GM18505 (cell line): Measurements from ENCODE around the gene CKMT2.
"Not testable (repeated sequence)": the region's sequence is repeated elsewhere in the genome, so short reads cannot be mapped to it uniquely, and the experiment has no call there.

ENCODE experiments used
- ATAC-seq: cut with Tn5 transposase; IDR thresholded peaks from one replicate; pipeline ENCODE4 v1.9.1; 2021; ENCODE audit not compliant: unreplicated experiment
- POLR2A ChIP-seq: IDR thresholded peaks from 4 replicates; pipeline ENCODE4 v1.6.1; 2011; ENCODE audit warnings: borderline replicate concordance; ENCODE audit not compliant: insufficient read depth, insufficient read length; ENCODE audit errors: extremely low read depth

The CKMT2 gene

DNA sequence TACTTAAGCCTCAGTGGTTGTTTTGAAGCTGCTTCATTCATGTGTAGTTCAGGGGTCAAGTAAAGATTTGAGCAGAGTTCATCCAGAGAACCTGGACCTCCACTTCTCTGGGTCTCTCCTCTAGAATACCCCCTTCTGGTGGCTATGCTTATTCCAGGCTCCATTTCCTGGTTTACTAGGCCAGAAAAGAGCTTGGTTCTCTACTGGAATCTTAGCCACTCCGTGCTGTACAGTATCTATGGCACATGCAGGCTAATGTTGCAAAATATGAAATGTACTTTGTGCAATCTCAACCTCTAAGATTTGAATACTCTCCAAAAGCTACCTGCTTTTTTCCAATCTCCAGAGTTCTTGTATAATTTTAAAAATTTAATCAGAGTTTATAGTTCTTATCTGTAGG, 50.9 kb downstream of the CKMT2 start:
- TF ChIP-seq POLR2A: no peak
- ATAC-seq: no peak

DNA sequence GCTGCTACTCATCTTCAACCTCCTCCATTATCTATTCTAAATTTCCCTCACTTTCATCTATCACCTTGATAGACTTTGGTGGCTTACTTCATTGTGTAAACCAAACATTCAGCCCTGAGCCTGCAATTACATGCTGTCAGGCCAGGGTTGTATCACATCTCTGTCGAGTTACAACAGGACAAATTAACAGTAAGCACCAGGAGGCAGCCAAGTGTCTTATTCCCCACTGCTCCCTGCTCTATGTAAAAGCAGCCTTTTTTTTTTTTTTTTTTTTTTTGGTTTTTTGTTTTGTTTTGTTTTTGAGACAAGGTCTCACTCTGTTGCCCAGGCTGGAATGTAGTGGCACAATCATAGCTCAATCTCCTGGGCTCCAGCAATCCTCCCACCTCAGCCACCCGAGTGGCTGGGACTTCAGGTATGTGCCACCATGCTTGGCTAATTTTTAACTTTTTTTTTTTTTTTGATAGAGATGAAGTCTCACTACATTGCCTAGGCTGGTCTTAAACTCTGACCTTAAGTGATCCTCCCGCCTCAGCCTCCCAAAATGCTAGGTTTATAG, 53.0 kb downstream of the CKMT2 start:
- no peak for ATAC-seq
- TF ChIP-seq POLR2A: no peak

DNA sequence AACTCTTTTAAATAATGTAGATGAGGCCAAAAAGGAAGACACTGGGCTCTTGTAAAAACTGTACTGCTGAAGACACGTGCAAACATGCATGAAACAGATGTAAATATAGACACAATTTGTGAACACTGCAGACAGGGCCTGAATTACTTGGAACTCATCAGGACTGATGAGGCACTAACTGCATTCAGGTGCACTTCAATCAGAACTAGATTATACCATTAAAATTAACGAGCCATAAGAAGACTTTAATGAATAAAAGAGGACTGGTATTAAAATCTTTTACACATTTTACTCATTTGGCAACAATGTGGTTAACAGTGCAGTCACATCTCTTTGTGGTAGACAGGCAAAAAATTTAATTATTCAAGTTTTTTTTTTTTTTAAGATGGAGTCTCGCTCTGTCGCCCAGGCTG, 54.9 kb downstream of the CKMT2 start:
- no peak for TF ChIP-seq POLR2A

DNA sequence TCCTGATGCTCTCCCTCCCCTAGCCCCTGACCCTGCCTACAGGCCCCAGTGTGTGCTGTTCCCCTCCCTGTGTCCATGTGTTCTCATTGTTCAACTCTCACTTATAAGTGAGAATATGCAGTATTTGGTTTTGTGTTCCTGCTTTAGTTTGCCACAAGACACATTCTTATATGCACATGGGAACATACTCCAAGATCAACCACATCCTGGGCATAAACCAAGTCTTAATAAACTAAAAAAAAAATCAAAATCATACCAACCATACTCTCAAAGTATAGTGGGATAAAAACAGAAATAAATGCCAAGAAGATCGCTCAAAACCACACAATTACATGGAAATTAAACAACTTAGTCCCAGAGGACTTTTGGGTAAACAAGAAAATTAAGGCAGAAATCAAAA, 57.0 kb downstream of the CKMT2 start:
- ATAC-seq: no peak
- TF ChIP-seq POLR2A: no peak

More for the DNA sequence above, 54.9 kb downstream of the CKMT2 start:
- ATAC-seq: no peak

DNA sequence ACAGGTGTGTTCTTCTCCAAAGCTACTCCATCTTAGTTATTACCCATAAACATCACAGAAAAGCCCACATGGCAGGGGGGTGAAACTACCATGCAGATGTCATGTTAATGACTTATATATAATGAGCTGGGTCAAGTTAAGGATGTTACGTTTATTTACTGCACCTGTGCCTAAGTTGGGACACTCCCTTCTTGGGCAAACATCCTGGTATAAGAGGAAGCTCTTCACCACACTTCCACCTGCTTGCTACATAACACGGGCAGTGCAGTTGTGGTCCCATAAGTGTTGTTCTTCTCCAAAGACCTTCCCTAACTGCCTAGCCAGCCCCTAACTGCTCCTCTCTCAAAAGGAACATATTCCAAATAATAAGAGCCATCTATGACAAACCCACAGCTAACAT, 59.0 kb downstream of the CKMT2 start:
- no peak for ATAC-seq
- TF ChIP-seq POLR2A: no peak

DNA sequence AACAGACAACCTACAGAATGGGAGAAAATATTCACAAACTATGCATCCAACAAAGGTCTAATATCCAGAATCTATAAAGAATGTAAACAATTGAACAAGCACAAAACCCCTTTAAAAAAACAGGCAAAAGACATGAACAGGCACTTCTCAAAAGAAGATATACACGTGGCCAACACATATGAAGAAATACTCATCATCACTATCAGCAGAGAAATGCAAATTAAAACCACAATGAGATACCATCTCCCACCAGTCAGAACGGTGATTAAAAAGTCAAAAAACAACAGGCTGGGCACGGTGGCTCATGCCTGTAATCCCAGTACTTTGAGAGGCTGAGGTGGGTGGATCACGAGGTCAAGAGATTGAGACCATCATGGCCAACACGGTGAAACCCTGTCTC, 60.9 kb downstream of the CKMT2 start:
- not testable (repeated sequence) for ATAC-seq

DNA sequence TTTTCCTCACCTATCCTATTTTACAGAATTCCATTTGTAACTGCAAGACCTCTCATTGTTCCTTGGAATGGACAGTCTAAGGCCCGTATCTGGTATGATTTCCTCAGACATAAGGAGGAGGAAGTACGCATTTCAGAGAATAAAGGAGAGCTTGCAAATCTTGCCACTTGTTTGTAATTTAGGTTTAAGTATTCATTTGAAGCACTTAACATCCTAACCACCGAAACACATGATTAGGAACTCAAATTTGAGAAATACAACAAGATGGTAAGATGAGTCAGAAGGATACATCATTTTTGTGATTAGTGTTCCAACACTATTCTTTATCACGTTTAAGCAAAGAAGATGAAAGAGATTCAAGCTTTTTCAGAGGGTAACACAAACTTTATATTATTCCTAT, 64.4 kb downstream of the CKMT2 start:
- no peak for TF ChIP-seq POLR2A
- ATAC-seq: no peak

DNA sequence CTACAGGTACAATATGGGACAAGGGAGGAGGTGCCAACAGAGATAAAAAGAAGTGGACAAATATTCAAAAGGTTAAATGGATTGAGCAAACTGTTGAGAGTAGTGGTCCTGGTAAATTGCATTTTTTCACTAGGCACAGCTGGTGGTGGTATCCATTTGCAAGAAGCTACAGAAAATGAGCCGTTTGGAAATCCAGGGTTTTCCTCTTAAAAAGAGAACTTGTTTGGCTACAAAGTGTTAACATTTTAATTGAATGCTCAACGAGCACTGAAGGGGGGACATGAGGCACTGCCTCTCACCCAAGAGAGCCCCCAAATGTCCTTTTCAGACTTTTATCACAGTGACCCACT, 67.8 kb downstream of the CKMT2 start:
- no peak for ATAC-seq
- no peak for TF ChIP-seq POLR2A

DNA sequence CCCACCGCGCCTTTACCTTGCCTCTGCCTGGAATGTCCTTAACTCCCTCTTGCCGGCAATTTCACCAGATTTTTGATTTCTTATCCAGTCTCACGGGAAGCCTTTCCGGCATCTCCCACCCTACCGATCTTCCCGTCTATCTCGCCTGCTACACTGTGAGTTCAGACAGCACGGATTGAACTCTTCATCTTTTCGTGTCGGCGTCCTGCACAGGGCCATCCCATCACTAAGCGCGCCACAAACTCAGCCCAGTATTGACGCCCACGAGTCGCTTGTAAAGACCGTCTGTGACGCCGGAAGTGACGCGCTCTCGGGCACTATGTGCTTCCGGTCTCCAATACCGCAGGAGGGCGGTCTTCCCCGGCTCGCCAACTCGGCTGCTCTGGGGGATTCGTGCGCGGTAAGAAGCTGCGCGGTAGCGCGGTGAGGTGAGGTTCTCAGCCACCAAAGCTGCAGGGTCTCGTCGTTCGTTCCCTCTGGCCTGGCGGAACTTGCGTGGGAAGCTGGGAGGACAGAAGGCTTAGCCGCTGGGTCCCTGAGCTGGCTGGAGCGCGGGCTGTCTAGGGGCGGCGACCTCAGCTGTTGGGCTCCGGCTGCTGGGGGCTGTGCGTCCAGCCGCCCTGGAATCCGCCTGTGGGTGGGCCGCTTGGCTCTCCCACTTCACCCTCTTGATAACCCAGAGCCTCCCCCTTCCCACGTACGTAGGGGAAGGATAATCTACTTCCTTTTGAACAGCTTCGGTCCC, 68.3 kb downstream of the CKMT2 start, which contains the start of gene ZCCHC9:
TSS of gene ZCCHC9 (plus strand) at position 317 of the 745 bp plus-strand sequence. CDS start 3,171 bp downstream, outside the sequence.
- peak; percentile 96 for TF ChIP-seq POLR2A
- ATAC-seq: peak; percentile 95

DNA sequence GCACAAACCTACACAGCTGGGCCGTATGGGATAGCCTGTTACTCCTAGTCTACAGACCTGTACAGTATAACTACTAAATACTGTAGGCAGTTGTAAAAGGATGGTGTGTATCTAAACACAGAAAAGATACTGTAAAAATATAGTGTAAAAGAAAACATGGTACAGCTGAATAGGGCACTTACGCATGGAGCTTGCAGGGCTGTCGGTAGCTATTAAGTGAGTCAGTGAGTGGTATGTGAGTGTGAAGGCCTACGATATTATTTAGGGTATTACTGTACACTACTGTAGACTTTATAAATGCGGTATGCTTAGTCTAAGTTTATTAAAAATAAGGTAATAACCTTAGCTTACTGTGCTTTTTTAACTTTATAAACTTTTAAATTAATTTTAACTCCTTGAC, 69.5 kb downstream of the CKMT2 start:
- TF ChIP-seq POLR2A: no peak
- no peak for ATAC-seq

DNA sequence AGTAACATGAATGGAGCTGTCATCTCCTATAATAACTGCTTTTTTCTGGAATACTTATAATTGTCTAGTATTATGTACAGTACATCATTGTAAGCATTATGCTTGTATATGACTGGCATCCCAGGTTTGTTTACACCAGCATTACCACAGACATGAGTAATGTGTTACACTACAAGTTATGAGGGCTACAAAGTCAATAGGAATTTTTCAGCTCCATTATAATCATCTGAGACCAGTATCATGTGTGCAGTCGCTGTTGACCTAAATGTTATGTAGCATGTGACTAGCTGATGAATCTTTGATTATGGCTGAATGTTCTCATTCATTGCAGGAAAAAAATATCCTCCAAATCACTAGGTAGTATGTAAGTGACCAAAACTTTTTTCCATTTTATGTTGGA, 70.4 kb downstream of the CKMT2 start:
- no peak for ATAC-seq
- no peak for TF ChIP-seq POLR2A

DNA sequence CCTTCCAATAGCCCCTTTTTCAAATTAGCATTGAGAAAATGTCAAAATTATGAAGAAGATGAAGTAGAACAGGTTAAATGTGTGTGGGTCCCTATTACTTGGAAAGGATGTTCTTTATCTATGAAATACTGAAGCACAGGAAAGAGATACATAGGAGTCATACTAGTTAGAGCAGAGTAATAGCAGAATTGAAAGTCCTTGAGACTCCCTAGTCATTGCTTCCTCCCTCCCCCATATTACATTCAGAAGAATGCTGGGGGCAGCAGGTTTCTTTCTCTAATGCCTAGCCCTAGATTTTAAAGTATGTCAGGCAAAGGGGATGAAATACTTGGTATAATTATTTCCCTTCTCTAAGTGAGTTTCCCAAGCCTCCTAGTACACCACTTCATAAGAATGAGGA, 72.7 kb downstream of the CKMT2 start:
- TF ChIP-seq POLR2A: no peak
- no peak for ATAC-seq

DNA sequence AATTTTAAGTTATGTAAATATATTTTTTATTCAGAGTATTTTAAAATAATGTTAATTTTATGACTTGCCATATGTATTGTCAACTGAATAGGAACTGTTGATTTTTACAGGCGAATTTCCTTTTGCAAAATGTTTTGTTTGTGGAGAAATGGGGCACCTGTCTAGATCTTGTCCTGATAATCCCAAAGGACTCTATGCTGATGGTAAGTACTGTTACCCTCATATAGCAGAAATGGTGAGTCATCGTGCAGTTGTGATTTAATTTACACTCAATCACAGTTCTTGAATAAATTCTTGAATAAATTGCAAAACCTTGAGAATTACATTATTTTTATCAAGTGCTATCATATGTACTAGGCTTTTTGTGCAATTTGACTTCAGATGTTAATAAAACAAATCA, 75.7 kb downstream of the CKMT2 start:
- TF ChIP-seq POLR2A: no peak
- ATAC-seq: no peak

DNA sequence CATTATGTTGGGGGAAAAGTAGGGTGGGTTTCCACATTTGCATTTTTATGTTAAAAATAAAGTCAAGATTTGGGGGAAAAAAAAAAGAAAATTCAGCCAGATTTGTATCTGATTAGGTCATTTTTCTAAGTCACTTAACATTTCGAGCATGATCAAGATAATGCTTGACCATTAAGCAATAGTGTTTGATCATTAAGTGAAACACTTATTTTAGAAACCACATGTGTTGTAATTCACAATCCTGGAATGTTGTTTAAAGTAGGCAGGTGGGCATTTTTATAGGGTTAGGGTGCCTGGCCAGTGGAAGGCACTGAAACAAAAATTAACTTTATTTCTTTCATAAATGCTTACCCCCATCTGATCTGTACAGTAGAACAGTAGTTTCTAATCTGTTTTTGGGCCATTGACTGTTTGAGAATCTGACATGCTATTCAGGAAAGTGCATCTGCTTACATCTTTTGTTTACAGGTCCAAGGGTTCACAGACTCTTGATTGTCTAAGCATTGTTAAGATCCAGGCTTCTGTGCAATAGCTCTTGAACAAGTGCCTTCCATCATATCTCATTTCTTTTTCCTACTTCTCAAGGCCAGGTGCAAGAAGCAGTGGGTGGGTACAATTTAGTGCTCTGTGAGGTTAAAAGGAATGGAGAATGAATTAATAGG, 77.4 kb downstream of the CKMT2 start:
- ATAC-seq: no peak
- no peak for TF ChIP-seq POLR2A
